ENCODE data around the gene DCXR. TPM values are rescaled to one million over a fixed set of nuclear protein-coding genes. Genes with fewer than 3 reads are reported as not detected.
A peak's percentile ranks its signal among the peaks of the same experiment; 100 is the strongest.

Gene DCXR
- total and polyA plus RNA-seq, 2 of the 13 experiments (the other 11 are each of a cell fraction or from before 2014, with no cell fraction given): 287 to 311 TPM

- TF ChIP-seq DNMT1 (CRISPR knock-in tag; IDR thresholded peaks at IDR 0.05) (no peak), EHMT2 (IDR thresholded peaks at IDR 0.05; ENCODE audit: borderline replicate concordance, low read depth, low read length) (no peak), EED (CRISPR knock-in tag; IDR thresholded peaks at IDR 0.05) (peak; percentile 80; the same call in 1 of the 2 replicates), HHEX (CRISPR knock-in tag; IDR thresholded peaks at IDR 0.05) (no peak), JDP2 (CRISPR knock-in tag; IDR thresholded peaks at IDR 0.05; ENCODE audit: borderline replicate concordance) (no peak), ZNF142 (CRISPR knock-in tag; IDR thresholded peaks at IDR 0.05) (peak; percentile 57; the same call in 1 of the 2 replicates), RXRA (CRISPR knock-in tag; IDR thresholded peaks at IDR 0.05) (peak; percentile 88), ZNF674 (CRISPR knock-in tag; IDR thresholded peaks at IDR 0.05; ENCODE audit: low read depth) (no peak), ZNF788 (CRISPR knock-in tag; IDR thresholded peaks at IDR 0.05; ENCODE audit: borderline replicate concordance) (peak; percentile 96), THAP7 (CRISPR knock-in tag; IDR thresholded peaks at IDR 0.05) (peak; percentile 75; the same call in 1 of the 2 replicates), REPIN1 (CRISPR knock-in tag; IDR thresholded peaks at IDR 0.05; ENCODE audit: borderline replicate concordance, low read depth) (peak; percentile 73), NFE2L1 (CRISPR knock-in tag; IDR thresholded peaks at IDR 0.05; ENCODE audit: borderline replicate concordance) (peak; percentile 67; the same call in 1 of the 2 replicates), THAP9 (CRISPR knock-in tag; IDR thresholded peaks at IDR 0.05; ENCODE audit: borderline replicate concordance) (no peak; the same call in 1 of the 2 replicates), ZNF800 (CRISPR knock-in tag; IDR thresholded peaks at IDR 0.05) (no peak; the same call in 1 of the 2 replicates)
Observed at GRCh38 chr17:82003411-82004381, 33.8 kb downstream of the DCXR start (continued).
